OCI-LY3 (cell line): Measurements from ENCODE around the gene KRT6A.

Experiments used
- H2AFZ ChIP-seq: fragments of 200-600, 300-600 bp; shearing (Covaris generic); 2 replicates; pipeline ENCODE4 v1.6.0; 2014; ENCODE audit warnings: antibody characterized with exemption, low read depth, low read length
- H3K27ac ChIP-seq: fragments of 200-600, 300-600 bp; sonication (generic); 2 replicates; pipeline ENCODE4 v1.5.1; 2014; ENCODE audit warnings: mild to moderate bottlenecking, low read length, moderate library complexity, mixed read lengths
- H3K27me3 ChIP-seq: fragments of 200-600, 300-600 bp; sonication (generic); 2 replicates; pipeline ENCODE4 v1.6.1; 2014; ENCODE audit warnings: low read depth, low read length, mixed read lengths
- H3K36me3 ChIP-seq: fragments of 200-600, 300-600 bp; sonication (generic); replicated peaks from 2 replicates; pipeline ENCODE3; 2014; ENCODE audit warnings: low read depth, low read length, mixed read lengths
- H3K4me1 ChIP-seq: fragments of 300-600, 200-600 bp; sonication (generic); 2 replicates; pipeline ENCODE4 v1.6.1; 2014; ENCODE audit warnings: low read length, mixed read lengths
- H3K4me2 ChIP-seq: fragments of 200-600, 300-600 bp; sonication (generic); 2 replicates; pipeline ENCODE4 v1.6.1; 2014; ENCODE audit warnings: low read length, mixed read lengths
- H3K4me3 ChIP-seq: fragments of 300-600, 200-600 bp; sonication (generic); 2 replicates; pipeline ENCODE4 v1.5.1; 2014; ENCODE audit warnings: antibody characterized with exemption, mild to moderate bottlenecking, low read length, moderate library complexity
- H3K79me2 ChIP-seq: fragments of 300-600, 200-600 bp; shearing (Covaris generic); 2 replicates; pipeline ENCODE4 v1.6.1; 2014; ENCODE audit warnings: mild to moderate bottlenecking, low read length, mixed read lengths
- H3K9ac ChIP-seq: fragments of 300-600, 200-600 bp; shearing (Covaris generic); 2 replicates; pipeline ENCODE4 v1.6.0; 2014; ENCODE audit warnings: mild to moderate bottlenecking, low read length, moderate library complexity
- H3K9me3 ChIP-seq: fragments of 200-600, 300-600 bp; shearing (Covaris generic); 2 replicates; pipeline ENCODE4 v1.6.1; 2014; ENCODE audit warnings: low read length, mixed read lengths; ENCODE audit not compliant: insufficient read depth
- H4K20me1 ChIP-seq: fragments of 200-600, 300-600 bp; sonication (generic); 2 replicates; pipeline ENCODE4 v1.6.1; 2016; ENCODE audit warnings: low read length, mixed read lengths; ENCODE audit not compliant: insufficient read depth
- CTCF ChIP-seq: fragments of 200-600, 300-600 bp; sonication (generic); IDR thresholded peaks from 2 replicates; pipeline ENCODE4 v1.5.1; 2014; ENCODE audit warnings: antibody characterized with exemption, low read length, low read depth
- EZH2phosphoT487 ChIP-seq: fragments of 200-600 bp; shearing (Covaris generic); IDR thresholded peaks from 2 replicates; pipeline ENCODE4 v1.6.1; 2018; ENCODE audit warnings: antibody characterized with exemption, mixed run types, low read depth

KRT6A gene

GRCh38 chr12:52446367-52447045, 46.6 kb downstream of the KRT6A start:
- TF ChIP-seq CTCF (no peak), EZH2phosphoT487 (no peak)
- Histone ChIP-seq H3K27me3 (peaks cover 32% of the 10 kb centered on the region), H3K36me3 (no peaks in the 10 kb centered on the region), H3K4me3 (no peak overlapping the region), H4K20me1 (no peaks in the 10 kb centered on the region), H3K9ac (no peak overlapping the region), H3K4me1 (peaks cover 10% of the 10 kb centered on the region), H3K4me2 (no peak overlapping the region), H3K79me2 (no peaks in the 10 kb centered on the region), H2AFZ (no peak overlapping the region), H3K9me3 (no peaks in the 10 kb centered on the region), H3K27ac (no peak overlapping the region)

GRCh38 chr12:52445876-52446275, 47.2 kb downstream of the KRT6A start:
- H2AFZ ChIP-seq: no peak overlapping the region
- H3K27me3 ChIP-seq: peaks cover 33% of the 10 kb centered on the region
- no peak overlapping the region for H3K27ac ChIP-seq
- H3K79me2 ChIP-seq: no peaks in the 10 kb centered on the region
- H3K36me3 ChIP-seq: no peaks in the 10 kb centered on the region
- TF ChIP-seq CTCF (no peak), EZH2phosphoT487 (no peak)
- no peak overlapping the region for H3K4me3 ChIP-seq
- no peak overlapping the region for H3K9ac ChIP-seq
- H3K9me3 ChIP-seq: no peaks in the 10 kb centered on the region
- H3K4me1 ChIP-seq: peaks cover 17% of the 10 kb centered on the region
- H3K4me2 ChIP-seq: no peak overlapping the region
- H4K20me1 ChIP-seq: no peaks in the 10 kb centered on the region

- Histone ChIP-seq H3K27me3 (peaks cover 33% of the 10 kb centered on the region), H3K27ac (no peak overlapping the region), H3K4me1 (peaks cover 17% of the 10 kb centered on the region), H3K36me3 (no peaks in the 10 kb centered on the region), H3K4me3 (no peak overlapping the region), H3K9me3 (no peaks in the 10 kb centered on the region), H4K20me1 (no peaks in the 10 kb centered on the region), H3K4me2 (no peak overlapping the region), H2AFZ (no peak overlapping the region), H3K79me2 (no peaks in the 10 kb centered on the region), H3K9ac (no peak overlapping the region)
- TF ChIP-seq CTCF (no peak), EZH2phosphoT487 (no peak)
Observed at GRCh38 chr12:52444647-52445595, 48.1 kb downstream of the KRT6A start.

GRCh38 chr12:52443966-52444365, 49.1 kb downstream of the KRT6A start:
- peaks cover 17% of the 10 kb centered on the region for H3K4me1 ChIP-seq

More at GRCh38 chr12:52443966-52444365, 49.1 kb downstream of the KRT6A start:
- H3K36me3 ChIP-seq: no peaks in the 10 kb centered on the region
- H4K20me1 ChIP-seq: no peaks in the 10 kb centered on the region
- H3K27me3 ChIP-seq: peaks cover 33% of the 10 kb centered on the region
- no peak overlapping the region for H3K27ac ChIP-seq
- TF ChIP-seq CTCF: no peak
- no peak overlapping the region for H3K4me3 ChIP-seq
- H3K79me2 ChIP-seq: no peaks in the 10 kb centered on the region
- no peak overlapping the region for H2AFZ ChIP-seq
- no peak overlapping the region for H3K4me2 ChIP-seq
- no peaks in the 10 kb centered on the region for H3K9me3 ChIP-seq
- H3K9ac ChIP-seq: no peak overlapping the region
